ENCODE measurements around the gene CCDC30. TPM values are rescaled to one million over a fixed set of nuclear protein-coding genes. Genes with fewer than 3 reads are reported as not detected.

The CCDC30 gene
- total RNA-seq, 1 donor from 2014 or later: 7.5 TPM

DNA sequence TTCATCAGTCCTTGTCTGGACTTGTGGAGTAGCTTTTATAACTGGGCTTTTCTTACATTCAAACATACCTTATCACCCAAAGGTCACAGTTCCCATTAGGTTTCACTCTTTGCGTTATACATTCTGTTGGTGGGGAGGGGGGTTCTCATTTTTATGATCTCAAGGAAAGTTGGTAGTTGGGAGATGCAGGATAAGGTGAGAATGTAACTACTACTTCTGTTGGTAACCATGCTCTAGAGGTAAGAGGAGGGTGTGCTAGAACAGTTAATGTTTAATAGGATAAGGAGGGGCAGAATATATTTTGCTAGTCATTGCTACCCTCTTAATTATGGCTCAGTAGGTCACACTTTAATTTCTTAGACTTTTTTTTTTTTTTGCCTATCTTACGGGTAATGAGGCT lies 229.8 kb downstream of the CCDC30 start:
- DNase-seq (ENCODE audit: low spot score in 2 of 2, unreplicated experiment in 2 of 2): no peak
- no peak overlapping the region for H3K4me3 Mint-ChIP-seq
- TF ChIP-seq, protein P1, sequence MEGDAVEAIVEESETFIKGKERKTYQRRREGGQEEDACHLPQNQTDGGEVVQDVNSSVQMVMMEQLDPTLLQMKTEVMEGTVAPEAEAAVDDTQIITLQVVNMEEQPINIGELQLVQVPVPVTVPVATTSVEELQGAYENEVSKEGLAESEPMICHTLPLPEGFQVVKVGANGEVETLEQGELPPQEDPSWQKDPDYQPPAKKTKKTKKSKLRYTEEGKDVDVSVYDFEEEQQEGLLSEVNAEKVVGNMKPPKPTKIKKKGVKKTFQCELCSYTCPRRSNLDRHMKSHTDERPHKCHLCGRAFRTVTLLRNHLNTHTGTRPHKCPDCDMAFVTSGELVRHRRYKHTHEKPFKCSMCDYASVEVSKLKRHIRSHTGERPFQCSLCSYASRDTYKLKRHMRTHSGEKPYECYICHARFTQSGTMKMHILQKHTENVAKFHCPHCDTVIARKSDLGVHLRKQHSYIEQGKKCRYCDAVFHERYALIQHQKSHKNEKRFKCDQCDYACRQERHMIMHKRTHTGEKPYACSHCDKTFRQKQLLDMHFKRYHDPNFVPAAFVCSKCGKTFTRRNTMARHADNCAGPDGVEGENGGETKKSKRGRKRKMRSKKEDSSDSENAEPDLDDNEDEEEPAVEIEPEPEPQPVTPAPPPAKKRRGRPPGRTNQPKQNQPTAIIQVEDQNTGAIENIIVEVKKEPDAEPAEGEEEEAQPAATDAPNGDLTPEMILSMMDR (IDR thresholded peaks at IDR 0.05; ENCODE audit: unreplicated experiment): no peak
- H3K4me1 Mint-ChIP-seq: peaks cover 34% of the 10 kb centered on the region
- peak overlapping the region; percentile 52 for H3K27ac Mint-ChIP-seq
- H3K9me3 Mint-ChIP-seq: no peaks in the 10 kb centered on the region
- peaks cover 26% of the 10 kb centered on the region for H3K36me3 Mint-ChIP-seq
- H3K27me3 Mint-ChIP-seq (ENCODE audit: low read depth): no peaks in the 10 kb centered on the region

DNA sequence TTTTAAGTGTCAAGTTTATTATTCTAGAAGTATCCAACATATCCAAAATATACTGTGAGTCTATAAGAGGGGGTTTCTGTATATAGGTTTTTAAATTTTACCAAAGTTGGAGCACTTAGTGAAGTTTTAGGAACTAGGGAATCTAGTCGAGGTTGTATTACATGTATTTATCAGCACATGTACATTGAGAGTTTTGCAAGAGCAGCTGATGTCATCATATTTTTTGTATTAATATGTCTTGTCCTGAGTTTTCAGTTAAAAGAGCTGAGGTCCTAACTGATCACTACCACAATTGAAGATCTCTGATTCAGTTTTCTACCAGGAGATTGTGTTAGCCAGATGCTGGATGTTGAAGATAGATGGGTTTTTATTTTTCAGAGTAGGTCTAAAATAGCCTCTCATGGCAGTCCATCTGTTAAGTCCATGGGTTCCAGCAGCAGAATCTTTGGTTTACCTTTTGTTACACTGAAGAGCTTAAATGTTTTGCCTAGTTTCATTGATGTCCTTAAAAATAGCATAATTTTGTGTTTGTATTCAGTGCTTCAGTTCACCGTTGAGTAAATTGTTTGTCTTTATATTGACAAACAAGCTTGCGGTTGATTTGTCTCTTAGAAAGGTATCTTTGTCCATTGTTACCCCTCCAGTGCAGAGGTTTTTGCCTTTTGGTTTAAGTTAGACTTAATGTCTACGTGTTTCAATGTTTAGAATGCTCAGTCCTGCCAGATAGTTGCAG lies 235.2 kb downstream of the CCDC30 start:
- H3K4me1 Mint-ChIP-seq: peaks cover 8% of the 10 kb centered on the region
- H3K27me3 Mint-ChIP-seq (ENCODE audit: low read depth): no peaks in the 10 kb centered on the region
- no peak for DNase-seq (ENCODE audit: low spot score in 2 of 2, unreplicated experiment in 2 of 2)
- TF ChIP-seq, protein P1 (IDR thresholded peaks at IDR 0.05; ENCODE audit: unreplicated experiment): no peak
- no peak overlapping the region for H3K4me3 Mint-ChIP-seq
- no peaks in the 10 kb centered on the region for H3K9me3 Mint-ChIP-seq
- H3K27ac Mint-ChIP-seq: no peak overlapping the region
- peaks cover 65% of the 10 kb centered on the region for H3K36me3 Mint-ChIP-seq

DNA sequence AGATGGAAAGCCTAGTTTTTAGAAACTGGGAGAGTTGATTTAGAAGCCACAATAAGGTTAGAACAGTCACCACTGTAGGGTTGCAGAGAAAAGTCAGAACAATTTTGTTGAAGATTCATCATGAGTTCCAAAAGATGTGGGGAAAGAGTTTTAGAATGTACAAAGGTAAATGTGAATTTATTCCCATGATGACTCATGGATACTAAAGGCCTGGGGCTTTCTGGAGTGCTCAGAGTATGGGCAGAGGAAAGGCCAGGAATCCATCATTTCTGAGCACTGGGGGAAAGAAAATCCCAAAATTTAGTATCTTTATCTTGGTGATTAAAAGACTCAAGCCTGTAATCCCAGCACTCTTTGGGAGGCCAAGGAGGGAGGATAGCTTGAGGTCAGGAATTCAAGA lies 236.9 kb downstream of the CCDC30 start:
- H3K4me1 Mint-ChIP-seq: peaks cover 3% of the 10 kb centered on the region
- H3K4me3 Mint-ChIP-seq: no peak overlapping the region
- no peak overlapping the region for H3K27ac Mint-ChIP-seq
- DNase-seq (ENCODE audit: low spot score in 2 of 2, unreplicated experiment in 2 of 2): no peak
- TF ChIP-seq, protein P1 (IDR thresholded peaks at IDR 0.05; ENCODE audit: unreplicated experiment): no peak
- no peaks in the 10 kb centered on the region for H3K27me3 Mint-ChIP-seq (ENCODE audit: low read depth)
- H3K36me3 Mint-ChIP-seq: peaks cover 74% of the 10 kb centered on the region
- H3K9me3 Mint-ChIP-seq: no peaks in the 10 kb centered on the region

DNA sequence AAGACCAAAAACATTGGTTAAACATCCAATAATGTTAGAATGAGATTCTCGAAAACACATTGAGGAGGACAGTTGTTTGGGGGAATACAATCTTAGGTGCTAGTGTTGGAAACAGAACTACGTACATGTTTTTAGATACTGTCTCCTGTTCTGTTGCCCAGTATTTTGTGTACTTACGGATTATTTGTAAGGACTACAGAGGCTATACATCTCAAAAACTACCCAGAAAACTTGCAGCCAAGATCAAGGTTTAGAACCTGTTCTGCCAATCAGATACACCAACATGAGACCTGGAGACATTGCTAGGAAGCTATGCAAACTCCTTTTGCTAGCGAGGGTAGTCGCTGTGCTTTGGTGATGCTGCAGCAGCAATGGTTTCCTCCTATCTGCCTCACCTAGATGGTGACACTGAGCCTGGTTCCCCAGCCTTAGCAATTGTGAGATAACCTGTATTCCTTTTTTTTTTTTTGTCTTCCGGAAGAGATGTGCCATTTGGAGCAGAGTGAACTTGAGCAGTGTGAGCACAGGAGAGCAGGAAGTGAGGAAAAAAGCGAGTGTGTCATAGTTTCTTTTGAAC lies 240.9 kb downstream of the CCDC30 start:
- peaks cover 9% of the 10 kb centered on the region for H3K9me3 Mint-ChIP-seq
- no peak overlapping the region for H3K4me3 Mint-ChIP-seq
- TF ChIP-seq, protein P1 (IDR thresholded peaks at IDR 0.05; ENCODE audit: unreplicated experiment): no peak
- peaks cover 75% of the 10 kb centered on the region for H3K36me3 Mint-ChIP-seq
- DNase-seq (ENCODE audit: low spot score in 2 of 2, unreplicated experiment in 2 of 2): no peak
- no peaks in the 10 kb centered on the region for H3K27me3 Mint-ChIP-seq (ENCODE audit: low read depth)
- H3K4me1 Mint-ChIP-seq: no peaks in the 10 kb centered on the region
- H3K27ac Mint-ChIP-seq: no peak overlapping the region

Other genes with a start within 250 kb of the CCDC30 start
- gene FOXJ3, start 128.1 kb upstream of the CCDC30 start, total RNA-seq: 79.7 to 82.2 TPM (median 81.6 TPM) in 3 replicates
- gene RIMKLA, start 82.5 kb upstream of the CCDC30 start, total RNA-seq: 0.20 to 0.31 TPM (median 0.20 TPM) in 3 replicates
- gene ZMYND12, start 7.3 kb upstream of the CCDC30 start, total RNA-seq: 0.54 to 0.91 TPM (median 0.76 TPM) in 3 replicates
- gene PPCS, start 6.7 kb upstream of the CCDC30 start, total RNA-seq: 40.0 to 45.0 TPM (median 41.3 TPM) in 3 replicates
- 42.5 to 44.1 TPM (median 43.3 TPM) in 3 replicates for gene PPIH, start 195.1 kb downstream of the CCDC30 start, total RNA-seq
- gene YBX1, start 219.1 kb downstream of the CCDC30 start, total RNA-seq: 405 to 423 TPM (median 411 TPM) in 3 replicates

All from mesothelial cell of epicardium (in vitro differentiated cells).